Measurements from ENCODE around the gene ITGB7. TPM values are rescaled to one million over a fixed set of nuclear protein-coding genes. Genes with fewer than 3 reads are reported as not detected.

Gene ITGB7
- total and polyA plus RNA-seq, 2 donors (not counting 3 experiments of a cell fraction or from before 2014, with no cell fraction given), result 0.17 TPM; not detected in 1

DNA sequence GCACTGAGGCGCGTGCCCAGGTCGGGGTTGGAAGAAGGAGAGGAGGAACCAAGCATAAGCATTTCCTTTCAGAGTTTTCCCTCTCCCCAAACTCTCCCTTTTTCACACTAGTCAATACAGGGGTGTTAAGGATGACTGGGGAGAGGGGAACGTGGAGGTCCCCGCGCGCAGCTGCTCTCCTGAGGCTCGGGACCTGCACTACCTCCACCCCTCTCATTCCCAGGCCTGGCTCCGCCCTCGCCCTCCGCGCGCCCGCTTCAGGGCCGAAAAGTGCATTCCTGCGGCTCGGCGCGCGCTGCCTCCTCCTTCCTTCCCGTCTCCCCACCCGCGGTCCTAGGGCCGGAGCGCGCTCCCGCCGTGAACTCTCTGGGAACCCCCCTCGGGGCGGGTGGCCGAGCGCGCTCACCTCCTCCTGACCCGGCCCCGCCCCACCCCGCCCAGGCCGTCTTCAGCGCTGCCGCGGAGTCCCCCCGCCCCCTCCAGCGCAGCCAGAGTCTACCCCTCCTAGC lies 13.7 kb upstream of the ITGB7 start:
- no TSS peak for BruUV-seq (replicated peaks)
- Histone ChIP-seq H3K9ac (replicated peaks; ENCODE audit: extremely low read depth, insufficient read depth, low read length) (no peak overlapping the region), H3K27ac (ENCODE audit: insufficient read depth, low read depth, low read length) (peak overlapping the region; percentile 88), H3K4me2 (ENCODE audit: insufficient read depth, low read length) (peak overlapping the region; percentile 71), H3K4me1 (ENCODE audit: control insufficient read depth, extremely low read depth, insufficient read depth, low read length) (peaks cover 49% of the 10 kb centered on the region), H3K9me1 (replicated peaks; ENCODE audit: control insufficient read depth, extremely low read depth, insufficient read depth, low read length) (no peaks in the 10 kb centered on the region), H3K4me3 (replicated peaks in 1 of 3; ENCODE audit: insufficient read depth in 1 of 3, low read depth in 1 of 3, low read length in 3 of 3) (peak overlapping the region; percentile 45 to 66 (median 63)), H3K27me3 (ENCODE audit: control insufficient read depth in 2 of 2, insufficient read depth in 2 of 2, low read length in 2 of 2) (no peaks in the 10 kb centered on the region), H3K36me3 (ENCODE audit: control insufficient read depth in 2 of 2, extremely low read depth in 1 of 2, insufficient read depth in 2 of 2, low read length in 2 of 2) (no peaks in the 10 kb centered on the region), H2AFZ (ENCODE audit: low read depth, low read length) (peak overlapping the region; percentile 65), H3K9me3 (replicated peaks; ENCODE audit: control insufficient read depth, insufficient read depth, low read length) (no peaks in the 10 kb centered on the region), H4K20me1 (replicated peaks; ENCODE audit: control insufficient read depth, extremely low read depth, insufficient read depth, low read length) (no peaks in the 10 kb centered on the region), H3K79me2 (ENCODE audit: control insufficient read depth, insufficient read depth, low read length) (no peaks in the 10 kb centered on the region)
- dilution Hi-C loops (cut with MboI; ENCODE audit: extremely low pct_ligation_motif_present, low sequenced_read_pairs), result no loop called here
- FAIRE-seq, result peak; percentile 83
- ChIA-PET CTCF (interaction anchor here (0.6 to 4.2 kb wide), 16 partner anchors 7 to 124 kb away, joined by 3 to 29 read pairs (median 4); partner anchors contain the start of genes AAAS, ESPL1, MYG1 and PFDN5), POLR2A (interaction anchor here (0.5 to 0.6 kb wide), 3 partner anchors 17 to 145 kb away, joined by 3 to 9 read pairs (median 5); no protein-coding TSS in a partner anchor)
- intact Hi-C loops (cut with micrococcal nuclease), result loop anchor here (1.0 to 5.0 kb wide), 6 partner anchors 32 to 282 kb away; partner anchors contain the start of genes AAAS, CSAD, ESPL1 and PFDN5
- TF ChIP-seq POLR2A (IDR thresholded peaks at IDR 0.05; ENCODE audit: low read depth, low read length), result peak; percentile 51
- TF ChIP-seq EZH2 (IDR thresholded peaks at IDR 0.05; ENCODE audit: borderline replicate concordance, low read depth, low read length, severe bottlenecking), result no peak
- peak; percentile 87 for DNase-seq (ENCODE audit: low read depth, low spot score)

DNA sequence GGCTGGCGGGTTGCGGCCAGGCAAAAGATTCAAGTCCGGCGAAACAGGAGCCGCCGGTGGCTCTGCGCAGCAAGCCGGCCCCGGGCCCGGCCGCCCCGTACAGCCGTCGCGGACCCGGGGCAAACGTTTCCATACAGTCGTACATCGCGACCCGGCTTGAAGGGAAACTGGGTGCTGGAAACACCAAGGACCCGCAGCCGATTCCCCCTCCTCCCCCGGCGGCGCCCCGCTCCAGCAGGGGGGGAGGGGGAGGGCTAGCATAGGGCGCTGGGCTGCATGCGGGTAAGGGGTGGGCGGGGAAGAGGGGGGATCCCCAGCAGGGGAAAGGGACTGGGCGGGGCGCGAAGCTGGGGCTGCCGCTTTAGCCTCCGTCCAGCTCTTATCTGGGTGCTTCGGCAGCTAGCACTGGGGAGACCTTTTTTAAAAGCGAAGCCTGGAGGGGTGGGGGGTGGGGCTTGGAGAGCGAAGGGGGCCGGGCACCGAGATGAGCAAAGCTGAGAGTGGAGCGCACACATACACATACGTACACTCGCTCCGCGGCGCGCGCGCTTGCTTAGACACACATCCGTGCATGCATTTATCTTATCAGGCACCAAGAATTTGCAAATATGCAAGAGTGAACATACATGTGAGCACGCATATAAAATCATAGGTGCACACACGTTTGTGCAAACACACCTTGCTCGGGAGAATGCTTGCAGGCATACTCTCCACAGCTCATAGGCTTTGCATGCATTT lies 13.1 kb upstream of the ITGB7 start:
- Histone ChIP-seq H2AFZ (ENCODE audit: low read depth, low read length) (peak overlapping the region; percentile 93), H3K27me3 (ENCODE audit: control insufficient read depth in 2 of 2, insufficient read depth in 2 of 2, low read length in 2 of 2) (no peaks in the 10 kb centered on the region), H3K36me3 (ENCODE audit: control insufficient read depth in 2 of 2, extremely low read depth in 1 of 2, insufficient read depth in 2 of 2, low read length in 2 of 2) (no peaks in the 10 kb centered on the region), H3K4me3 (replicated peaks in 1 of 3; ENCODE audit: insufficient read depth in 1 of 3, low read depth in 1 of 3, low read length in 3 of 3) (peak overlapping the region; percentile 45 to 66 (median 63)), H4K20me1 (replicated peaks; ENCODE audit: control insufficient read depth, extremely low read depth, insufficient read depth, low read length) (no peaks in the 10 kb centered on the region), H3K9me3 (replicated peaks; ENCODE audit: control insufficient read depth, insufficient read depth, low read length) (no peaks in the 10 kb centered on the region), H3K27ac (ENCODE audit: insufficient read depth, low read depth, low read length) (no peak overlapping the region), H3K4me1 (ENCODE audit: control insufficient read depth, extremely low read depth, insufficient read depth, low read length) (peaks cover 55% of the 10 kb centered on the region), H3K9ac (replicated peaks; ENCODE audit: extremely low read depth, insufficient read depth, low read length) (peak overlapping the region; percentile 40), H3K9me1 (replicated peaks; ENCODE audit: control insufficient read depth, extremely low read depth, insufficient read depth, low read length) (no peaks in the 10 kb centered on the region), H3K79me2 (ENCODE audit: control insufficient read depth, insufficient read depth, low read length) (no peaks in the 10 kb centered on the region), H3K4me2 (ENCODE audit: insufficient read depth, low read length) (peak overlapping the region; percentile 75)
- CTCF ChIA-PET, result interaction anchor here (1.0 to 4.2 kb wide), 19 partner anchors 10 to 201 kb away, joined by 3 to 29 read pairs (median 4); partner anchors contain the start of genes AAAS, ESPL1, MYG1 and PFDN5
- peak; percentile 14 for TF ChIP-seq POLR2AphosphoS5 (IDR thresholded peaks at IDR 0.05; ENCODE audit: insufficient read depth, low read depth, low read length)
- TF ChIP-seq EZH2 (IDR thresholded peaks at IDR 0.05; ENCODE audit: borderline replicate concordance, low read depth, low read length, severe bottlenecking), result no peak
- peak; percentile 58 for TF ChIP-seq POLR2A (IDR thresholded peaks at IDR 0.05; ENCODE audit: low read depth, low read length)
- POLR2A ChIA-PET, result interaction anchor here (0.6 kb wide), 2 partner anchors 17 to 25 kb away, joined by 3 to 4 read pairs; no protein-coding TSS in a partner anchor
- dilution Hi-C loops (cut with MboI; ENCODE audit: extremely low pct_ligation_motif_present, low sequenced_read_pairs) (no loop called here), intact Hi-C loops (cut with micrococcal nuclease) (loop anchor here (2.0 to 5.0 kb wide), 3 partner anchors 75 to 282 kb away; partner anchors contain the start of genes AAAS, PFDN5 and TARBP2)
- no TSS peak for BruUV-seq (replicated peaks)
- DNase-seq (ENCODE audit: low read depth, low spot score), result peak; percentile 79
- FAIRE-seq, result peak; percentile 28

Measured in endothelial cell of umbilical vein (primary cell).